HepG2 (cell line): ENCODE measurements around the gene PLIN5. TPM values are rescaled to one million over a fixed set of nuclear protein-coding genes. Genes with fewer than 3 reads are reported as not detected.
A peak's percentile ranks its signal among the peaks of the same experiment; 100 is the strongest.

ENCODE experiments used
- ADNP ChIP-seq: sonication (generic); formaldehyde crosslinking; IDR thresholded peaks from 2 replicates; pipeline ENCODE4 v1.4.0; 2020; ENCODE audit warnings: missing genetic modification reagents
- GFI1 ChIP-seq: sonication (generic); formaldehyde crosslinking; IDR thresholded peaks from 2 replicates; pipeline ENCODE4 v1.5.0; 2020; ENCODE audit warnings: missing genetic modification reagents, mild to moderate bottlenecking, borderline replicate concordance
- MATR3 ChIP-seq: sonication (generic); formaldehyde crosslinking; IDR thresholded peaks from 2 replicates; pipeline ENCODE4 v1.4.0; 2020; ENCODE audit warnings: missing genetic modification reagents
- NFKB2 ChIP-seq: sonication (generic); formaldehyde crosslinking; IDR thresholded peaks from 2 replicates; pipeline ENCODE4 v1.4.0; 2020; ENCODE audit warnings: missing genetic modification reagents, borderline replicate concordance
- RBM22 ChIP-seq: fragments of 200-400 bp; formaldehyde crosslinking; optimal IDR thresholded peaks from 2 replicates; pipeline ENCODE3; 2017; ENCODE audit warnings: mild to moderate bottlenecking, low read length, moderate library complexity
- U2AF2 ChIP-seq: fragments of 200-400 bp; formaldehyde crosslinking; IDR thresholded peaks from 2 replicates; pipeline ENCODE4 v1.6.1; 2017; ENCODE audit warnings: low read depth, mild to moderate bottlenecking, low read length
- XBP1 ChIP-seq: sonication (generic); formaldehyde crosslinking; IDR thresholded peaks from 2 replicates; pipeline ENCODE4 v1.5.0; 2020; ENCODE audit warnings: missing genetic modification reagents
- ZFP41 ChIP-seq: sonication (generic); formaldehyde crosslinking; IDR thresholded peaks from 2 replicates; pipeline ENCODE4 v1.4.0; 2020; ENCODE audit warnings: mild to moderate bottlenecking, missing genetic modification reagents, borderline replicate concordance
- ZFY ChIP-seq: sonication (generic); formaldehyde crosslinking; IDR thresholded peaks from 2 replicates; pipeline ENCODE4 v1.4.0; 2020; ENCODE audit warnings: missing genetic modification reagents
- ZNF354B ChIP-seq: sonication (generic); formaldehyde crosslinking; IDR thresholded peaks from 2 replicates; pipeline ENCODE4 v1.8.0; 2022; ENCODE audit warnings: mild to moderate bottlenecking, missing genetic modification reagents
- ZNF567 ChIP-seq: sonication (generic); formaldehyde crosslinking; IDR thresholded peaks from 2 replicates; pipeline ENCODE4 v1.8.1; 2023; ENCODE audit warnings: mild to moderate bottlenecking, missing genetic modification reagents, borderline replicate concordance
- ZNF577 ChIP-seq: sonication (generic); formaldehyde crosslinking; IDR thresholded peaks from 2 replicates; pipeline ENCODE4 v1.4.0; 2020; ENCODE audit warnings: mild to moderate bottlenecking, low read depth, missing genetic modification reagents, borderline replicate concordance
- ZNF749 ChIP-seq: sonication (generic); formaldehyde crosslinking; IDR thresholded peaks from 2 replicates; pipeline ENCODE4 v1.8.0; 2022; ENCODE audit warnings: mild to moderate bottlenecking, missing genetic modification reagents, moderate library complexity, borderline replicate concordance
- ZNF766 ChIP-seq: sonication (generic); formaldehyde crosslinking; IDR thresholded peaks from 2 replicates; pipeline ENCODE4 v1.5.0; 2020; ENCODE audit warnings: missing genetic modification reagents, borderline replicate concordance
- polyA plus RNA-seq, 8 experiments: library from polyadenylated mRNA; depleted of rRNA in 3 of 8; stranded (reverse) in 7 of 8; unstranded in 1 of 8; fragments of >200 nt; fragmentation: Illumina TruSeq in 4 of 8; extraction: Trizol in 4 of 8; gene quantifications; 2 replicates each; pipeline versions ENCODE4 v1.2.1 to v1.2.3, GENCODE V29; 2011 to 2016; ENCODE audit warnings: low read depth in 4 of 8, missing spikeins in 1 of 8, mixed read lengths in 1 of 8; ENCODE audit not compliant: insufficient read depth in 1 of 8
- total RNA-seq, 5 experiments: library from RNA; depleted of rRNA; stranded (reverse); fragments of >200 nt; fragmentation: Illumina TruSeq; extraction: Trizol; gene quantifications; 2 replicates each; pipeline ENCODE4 v1.2.3, GENCODE V29; 2016; ENCODE audit warnings: low read depth in 1 of 5
- TF ChIP-seq, protein P1 (sequence below): sonication (generic); formaldehyde crosslinking; IDR thresholded peaks from 2 replicates; pipeline ENCODE4 v1.8.1; 2022; ENCODE audit warnings: mild to moderate bottlenecking, missing genetic modification reagents
- TF ChIP-seq, protein P2 (sequence below): sonication (generic); formaldehyde crosslinking; IDR thresholded peaks from 2 replicates; pipeline ENCODE4 v1.5.0; 2020; ENCODE audit warnings: missing genetic modification reagents
- TF ChIP-seq, protein P3 (sequence below), 2 experiments: IDR thresholded peaks; 2 replicates each; pipeline ENCODE4 v1.6.1; 2011 to 2012; ENCODE audit warnings: low read length in 2 of 2, borderline replicate concordance in 1 of 2, low read depth in 1 of 2, mild to moderate bottlenecking in 1 of 2, moderate library complexity in 1 of 2
- TF ChIP-seq, protein P4 (sequence below): sonication (generic); formaldehyde crosslinking; IDR thresholded peaks from 2 replicates; pipeline ENCODE4 v1.8.0; 2022; ENCODE audit warnings: mild to moderate bottlenecking, missing genetic modification reagents, moderate library complexity
- TF ChIP-seq, protein P5 (sequence below): sonication (generic); formaldehyde crosslinking; IDR thresholded peaks from 2 replicates; pipeline ENCODE4 v1.4.0; 2020; ENCODE audit warnings: mild to moderate bottlenecking, low read depth, missing genetic modification reagents
- TF ChIP-seq, protein P6 (sequence below): sonication (generic); formaldehyde crosslinking; conservative IDR thresholded peaks from 2 replicates; pipeline ENCODE4 v1.4.0; 2020; ENCODE audit warnings: missing genetic modification reagents

PLIN5 gene
- total and polyA plus RNA-seq, 2 of the 13 experiments (the other 11 are each of a cell fraction or from before 2014, with no cell fraction given), result 1.8 to 4.8 TPM

DNA sequence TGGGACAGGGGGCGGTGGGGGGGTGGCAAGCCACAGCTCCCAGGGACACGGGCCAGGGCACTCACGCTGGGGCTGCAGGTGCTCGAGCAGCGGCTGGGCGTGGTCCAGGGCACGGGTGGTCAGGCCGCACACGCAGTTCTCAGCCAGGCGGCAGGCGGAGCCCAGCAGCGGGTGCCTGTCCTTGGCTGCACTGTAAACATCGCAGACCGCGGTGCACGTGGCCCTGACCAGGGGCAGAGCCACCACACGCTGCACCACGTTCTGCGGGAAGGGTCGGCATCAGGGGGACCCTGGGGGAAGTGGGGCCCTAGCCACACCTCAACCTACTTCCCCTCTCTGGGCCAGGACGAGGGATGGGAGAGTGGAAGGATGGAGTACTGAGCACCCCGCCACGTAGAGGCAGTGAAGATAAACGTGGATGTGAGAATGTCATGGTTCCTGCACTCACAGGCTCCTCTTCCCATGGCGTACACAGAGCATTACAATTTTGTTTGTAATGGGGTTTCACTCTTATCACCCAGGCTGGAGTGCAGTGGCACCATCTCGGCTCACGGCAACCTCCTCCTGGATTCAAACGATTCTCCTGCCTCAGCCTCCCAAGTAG lies 3.4 kb downstream of the PLIN5 start (continued):
- TF ChIP-seq, protein P1, sequence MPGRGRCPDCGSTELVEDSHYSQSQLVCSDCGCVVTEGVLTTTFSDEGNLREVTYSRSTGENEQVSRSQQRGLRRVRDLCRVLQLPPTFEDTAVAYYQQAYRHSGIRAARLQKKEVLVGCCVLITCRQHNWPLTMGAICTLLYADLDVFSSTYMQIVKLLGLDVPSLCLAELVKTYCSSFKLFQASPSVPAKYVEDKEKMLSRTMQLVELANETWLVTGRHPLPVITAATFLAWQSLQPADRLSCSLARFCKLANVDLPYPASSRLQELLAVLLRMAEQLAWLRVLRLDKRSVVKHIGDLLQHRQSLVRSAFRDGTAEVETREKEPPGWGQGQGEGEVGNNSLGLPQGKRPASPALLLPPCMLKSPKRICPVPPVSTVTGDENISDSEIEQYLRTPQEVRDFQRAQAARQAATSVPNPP, result no peak
- TF ChIP-seq RBM22 (no peak), ZNF749 (CRISPR knock-in tag) (no peak), XBP1 (CRISPR knock-in tag) (no peak), ZNF766 (no peak; the same call in 1 of the 2 replicates), GFI1 (CRISPR knock-in tag) (no peak; the same call in 1 of the 2 replicates), ADNP (no peak), NFKB2 (CRISPR knock-in tag) (peak; percentile 90; the same call in 1 of the 2 replicates), U2AF2 (no peak), ZNF567 (no peak), ZNF354B (CRISPR knock-in tag) (no peak), MATR3 (CRISPR knock-in tag) (no peak), ZFP41 (CRISPR knock-in tag) (no peak), ZFY (CRISPR knock-in tag) (peak; percentile 57), ZNF577 (CRISPR knock-in tag) (no peak)
- TF ChIP-seq, protein P2, sequence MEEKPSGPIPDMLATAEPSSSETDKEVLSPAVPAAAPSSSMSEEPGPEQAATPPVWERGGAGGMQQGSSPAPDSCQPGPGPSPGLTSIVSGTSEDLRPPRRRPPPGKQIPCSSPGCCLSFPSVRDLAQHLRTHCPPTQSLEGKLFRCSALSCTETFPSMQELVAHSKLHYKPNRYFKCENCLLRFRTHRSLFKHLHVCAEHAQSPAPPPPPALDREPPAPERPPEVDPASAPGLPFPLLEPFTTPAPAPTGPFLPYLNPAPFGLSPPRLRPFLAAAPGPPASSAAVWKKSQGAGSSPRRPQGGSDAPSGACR (CRISPR knock-in tag), result peak; percentile 56; the same call in 1 of the 2 replicates
- TF ChIP-seq, protein P3, sequence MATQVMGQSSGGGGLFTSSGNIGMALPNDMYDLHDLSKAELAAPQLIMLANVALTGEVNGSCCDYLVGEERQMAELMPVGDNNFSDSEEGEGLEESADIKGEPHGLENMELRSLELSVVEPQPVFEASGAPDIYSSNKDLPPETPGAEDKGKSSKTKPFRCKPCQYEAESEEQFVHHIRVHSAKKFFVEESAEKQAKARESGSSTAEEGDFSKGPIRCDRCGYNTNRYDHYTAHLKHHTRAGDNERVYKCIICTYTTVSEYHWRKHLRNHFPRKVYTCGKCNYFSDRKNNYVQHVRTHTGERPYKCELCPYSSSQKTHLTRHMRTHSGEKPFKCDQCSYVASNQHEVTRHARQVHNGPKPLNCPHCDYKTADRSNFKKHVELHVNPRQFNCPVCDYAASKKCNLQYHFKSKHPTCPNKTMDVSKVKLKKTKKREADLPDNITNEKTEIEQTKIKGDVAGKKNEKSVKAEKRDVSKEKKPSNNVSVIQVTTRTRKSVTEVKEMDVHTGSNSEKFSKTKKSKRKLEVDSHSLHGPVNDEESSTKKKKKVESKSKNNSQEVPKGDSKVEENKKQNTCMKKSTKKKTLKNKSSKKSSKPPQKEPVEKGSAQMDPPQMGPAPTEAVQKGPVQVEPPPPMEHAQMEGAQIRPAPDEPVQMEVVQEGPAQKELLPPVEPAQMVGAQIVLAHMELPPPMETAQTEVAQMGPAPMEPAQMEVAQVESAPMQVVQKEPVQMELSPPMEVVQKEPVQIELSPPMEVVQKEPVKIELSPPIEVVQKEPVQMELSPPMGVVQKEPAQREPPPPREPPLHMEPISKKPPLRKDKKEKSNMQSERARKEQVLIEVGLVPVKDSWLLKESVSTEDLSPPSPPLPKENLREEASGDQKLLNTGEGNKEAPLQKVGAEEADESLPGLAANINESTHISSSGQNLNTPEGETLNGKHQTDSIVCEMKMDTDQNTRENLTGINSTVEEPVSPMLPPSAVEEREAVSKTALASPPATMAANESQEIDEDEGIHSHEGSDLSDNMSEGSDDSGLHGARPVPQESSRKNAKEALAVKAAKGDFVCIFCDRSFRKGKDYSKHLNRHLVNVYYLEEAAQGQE (IDR thresholded peaks at IDR 0.05; ENCODE audit: borderline replicate concordance in 1 of 2, low read depth in 1 of 2, low read length in 2 of 2), result no peak
- TF ChIP-seq, protein P4, sequence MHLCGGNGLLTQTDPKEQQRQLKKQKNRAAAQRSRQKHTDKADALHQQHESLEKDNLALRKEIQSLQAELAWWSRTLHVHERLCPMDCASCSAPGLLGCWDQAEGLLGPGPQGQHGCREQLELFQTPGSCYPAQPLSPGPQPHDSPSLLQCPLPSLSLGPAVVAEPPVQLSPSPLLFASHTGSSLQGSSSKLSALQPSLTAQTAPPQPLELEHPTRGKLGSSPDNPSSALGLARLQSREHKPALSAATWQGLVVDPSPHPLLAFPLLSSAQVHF, result no peak
- TF ChIP-seq, protein P5, sequence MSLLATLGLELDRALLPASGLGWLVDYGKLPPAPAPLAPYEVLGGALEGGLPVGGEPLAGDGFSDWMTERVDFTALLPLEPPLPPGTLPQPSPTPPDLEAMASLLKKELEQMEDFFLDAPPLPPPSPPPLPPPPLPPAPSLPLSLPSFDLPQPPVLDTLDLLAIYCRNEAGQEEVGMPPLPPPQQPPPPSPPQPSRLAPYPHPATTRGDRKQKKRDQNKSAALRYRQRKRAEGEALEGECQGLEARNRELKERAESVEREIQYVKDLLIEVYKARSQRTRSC (CRISPR knock-in tag), result no peak
- TF ChIP-seq, protein P6, sequence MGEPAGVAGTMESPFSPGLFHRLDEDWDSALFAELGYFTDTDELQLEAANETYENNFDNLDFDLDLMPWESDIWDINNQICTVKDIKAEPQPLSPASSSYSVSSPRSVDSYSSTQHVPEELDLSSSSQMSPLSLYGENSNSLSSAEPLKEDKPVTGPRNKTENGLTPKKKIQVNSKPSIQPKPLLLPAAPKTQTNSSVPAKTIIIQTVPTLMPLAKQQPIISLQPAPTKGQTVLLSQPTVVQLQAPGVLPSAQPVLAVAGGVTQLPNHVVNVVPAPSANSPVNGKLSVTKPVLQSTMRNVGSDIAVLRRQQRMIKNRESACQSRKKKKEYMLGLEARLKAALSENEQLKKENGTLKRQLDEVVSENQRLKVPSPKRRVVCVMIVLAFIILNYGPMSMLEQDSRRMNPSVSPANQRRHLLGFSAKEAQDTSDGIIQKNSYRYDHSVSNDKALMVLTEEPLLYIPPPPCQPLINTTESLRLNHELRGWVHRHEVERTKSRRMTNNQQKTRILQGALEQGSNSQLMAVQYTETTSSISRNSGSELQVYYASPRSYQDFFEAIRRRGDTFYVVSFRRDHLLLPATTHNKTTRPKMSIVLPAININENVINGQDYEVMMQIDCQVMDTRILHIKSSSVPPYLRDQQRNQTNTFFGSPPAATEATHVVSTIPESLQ, result no peak
